GM19238 (cell line): Measurements from ENCODE around the gene CAMK2D.
"Not testable (repeated sequence)": the region's sequence is repeated elsewhere in the genome, so short reads cannot be mapped to it uniquely, and the experiment has no call there.

Source experiments
- DNase-seq: peaks from one replicate; pipeline ENCODE4 v3.0.0; 2011; ENCODE audit warnings: low spot score; ENCODE audit not compliant: insufficient read length

CAMK2D gene

GRCh38 chr4:113761620-113762185 is at the start of gene CAMK2D:
TSS of gene CAMK2D (minus strand) at chr4:113761738. CDS start at chr4:113761068, 670 bp downstream.
- DNase-seq, result peak; percentile 53

GRCh38 chr4:113810906-113811305 is 49.4 kb upstream of the CAMK2D start:
- DNase-seq, result no peak

GRCh38 chr4:113809311-113809710 is 47.8 kb upstream of the CAMK2D start:
- DNase-seq, result no peak

DNA sequence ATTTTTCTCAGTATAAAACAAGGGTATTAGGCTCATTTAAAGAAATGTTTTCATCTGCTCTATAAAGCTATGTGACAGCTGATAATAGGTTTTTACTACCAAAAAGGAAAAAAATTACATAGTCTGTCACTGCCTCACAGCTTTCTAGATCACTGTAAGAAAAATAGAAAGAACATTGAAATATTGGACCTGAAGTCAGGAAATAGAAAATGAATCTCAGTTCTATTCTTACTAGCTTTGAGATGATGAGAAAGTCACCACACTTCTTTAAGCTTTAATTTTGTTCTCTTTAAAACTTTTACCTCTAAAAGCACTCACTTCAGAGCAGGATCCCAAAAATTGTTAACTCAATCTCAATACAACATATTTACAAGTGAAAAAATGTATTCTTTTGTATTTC is 45.3 kb upstream of the CAMK2D start:
- DNase-seq, result no peak

DNA sequence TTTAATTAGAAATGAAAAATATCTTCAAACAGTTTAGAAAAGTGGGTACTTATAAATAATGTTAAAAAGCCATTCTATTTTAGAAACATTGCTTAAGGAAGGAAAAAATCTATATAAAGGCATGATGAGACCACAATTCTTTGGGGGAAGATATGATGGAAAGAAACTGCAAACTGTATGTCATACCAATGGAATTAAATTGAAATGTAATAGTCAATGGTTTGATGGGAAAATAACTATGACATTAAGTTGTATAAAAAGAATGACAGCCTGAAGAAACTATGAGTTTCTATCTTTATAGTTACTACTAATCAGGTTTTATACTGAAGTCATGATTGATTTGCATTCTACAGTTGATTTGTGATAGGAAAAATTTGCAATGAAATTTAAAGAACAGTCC is 40.3 kb upstream of the CAMK2D start:
- DNase-seq, result no peak

- not testable (repeated sequence) for DNase-seq
These were observed 34.8 kb upstream of the CAMK2D start for GRCh38 chr4:113796381-113796780.

GRCh38 chr4:113790478-113790877 is 28.9 kb upstream of the CAMK2D start:
- no peak for DNase-seq

DNA sequence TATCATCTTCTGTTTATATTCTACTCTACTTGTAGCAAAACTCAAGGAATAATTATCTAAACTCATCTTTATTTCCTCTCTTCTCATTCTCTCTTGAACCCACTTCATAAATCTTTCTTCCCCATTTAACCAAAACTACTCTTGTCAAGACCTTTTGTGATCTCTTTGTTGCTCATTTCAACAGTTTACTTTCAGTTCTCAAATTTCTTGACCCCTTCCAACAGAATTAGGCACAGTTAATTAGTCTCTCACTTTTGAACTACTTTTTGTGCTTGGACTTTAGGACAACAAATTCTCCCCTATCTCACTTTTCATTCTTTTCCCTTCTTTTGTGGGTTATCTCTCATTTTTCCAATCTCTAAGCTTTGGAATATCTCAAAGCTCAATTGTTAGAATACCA is 27.4 kb upstream of the CAMK2D start:
- no peak for DNase-seq

DNA sequence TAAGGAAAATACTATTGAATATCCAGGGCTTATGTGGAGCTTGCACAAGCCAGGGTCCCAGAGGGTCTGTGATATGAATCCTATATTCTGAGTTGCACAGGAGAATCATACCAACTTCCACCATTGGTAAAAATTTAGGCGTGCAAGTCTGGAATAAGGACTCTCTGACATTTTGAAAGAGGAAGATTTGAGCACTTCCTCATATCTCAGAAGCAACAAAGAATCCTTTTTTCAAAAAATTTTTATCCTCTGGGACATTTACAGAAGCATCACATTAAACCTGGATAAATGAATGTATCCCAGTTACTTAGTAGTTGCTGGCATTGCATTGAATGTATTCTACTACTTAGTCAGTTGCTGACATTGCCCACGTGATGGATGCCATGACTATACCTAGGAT is 24.2 kb upstream of the CAMK2D start:
- DNase-seq, result no peak

GRCh38 chr4:113784497-113785250 is 23.1 kb upstream of the CAMK2D start:
- DNase-seq, result no peak

- no peak for DNase-seq
These were observed 22.2 kb upstream of the CAMK2D start for GRCh38 chr4:113783701-113784100.

- DNase-seq, result no peak
These were observed 21.8 kb upstream of the CAMK2D start for GRCh38 chr4:113783289-113783688.

GRCh38 chr4:113781439-113782040 is 20.0 kb upstream of the CAMK2D start:
- DNase-seq, result no peak

DNA sequence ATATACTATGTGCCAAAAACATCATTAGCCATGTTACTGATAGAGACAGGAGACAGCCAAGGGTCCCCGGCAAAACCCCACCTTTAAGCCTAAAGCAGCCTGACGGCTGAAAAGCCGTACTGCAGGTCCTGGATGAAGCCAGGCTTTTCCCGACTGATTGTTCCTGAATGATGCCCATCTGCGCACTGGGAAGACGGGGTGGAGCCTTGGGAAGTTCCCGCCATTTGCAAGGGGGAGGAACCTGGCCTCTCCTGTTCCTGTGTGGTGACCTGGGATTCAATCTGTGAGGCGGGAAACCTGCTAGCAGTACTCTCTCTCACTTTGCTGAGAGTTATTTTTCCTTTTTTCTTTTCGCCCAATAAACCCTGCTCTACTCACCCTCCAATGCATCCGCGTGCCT is 15.1 kb upstream of the CAMK2D start:
- DNase-seq, result no peak

GRCh38 chr4:113776016-113776415 is 14.5 kb upstream of the CAMK2D start:
- no peak for DNase-seq

- DNase-seq, result no peak
These were observed 12.2 kb upstream of the CAMK2D start for GRCh38 chr4:113773756-113774155.

GRCh38 chr4:113773014-113773413 is 11.5 kb upstream of the CAMK2D start:
- DNase-seq, result no peak

DNA sequence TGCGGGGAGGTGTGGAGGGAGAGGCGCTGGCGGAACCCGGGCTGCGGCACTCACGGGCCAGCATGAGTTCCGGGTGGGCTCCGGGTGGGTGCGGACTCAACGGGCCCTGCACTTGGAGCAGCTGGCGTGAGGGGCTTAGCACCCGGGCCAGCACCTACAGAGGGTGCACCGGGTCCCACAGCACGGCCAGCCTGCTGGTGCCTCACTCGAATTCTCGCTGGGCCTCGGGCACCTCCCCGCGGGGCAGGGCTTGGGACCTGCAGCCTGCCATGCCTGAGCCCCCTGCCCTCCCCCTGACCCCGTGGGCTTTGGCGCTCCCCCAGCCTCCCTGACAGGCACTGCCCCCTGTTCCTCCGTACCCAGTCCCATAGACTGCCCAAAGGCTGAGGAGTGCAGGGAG is 10.8 kb upstream of the CAMK2D start:
- no peak for DNase-seq

- DNase-seq, result no peak
These were observed 8.2 kb upstream of the CAMK2D start for GRCh38 chr4:113769744-113770143.

DNA sequence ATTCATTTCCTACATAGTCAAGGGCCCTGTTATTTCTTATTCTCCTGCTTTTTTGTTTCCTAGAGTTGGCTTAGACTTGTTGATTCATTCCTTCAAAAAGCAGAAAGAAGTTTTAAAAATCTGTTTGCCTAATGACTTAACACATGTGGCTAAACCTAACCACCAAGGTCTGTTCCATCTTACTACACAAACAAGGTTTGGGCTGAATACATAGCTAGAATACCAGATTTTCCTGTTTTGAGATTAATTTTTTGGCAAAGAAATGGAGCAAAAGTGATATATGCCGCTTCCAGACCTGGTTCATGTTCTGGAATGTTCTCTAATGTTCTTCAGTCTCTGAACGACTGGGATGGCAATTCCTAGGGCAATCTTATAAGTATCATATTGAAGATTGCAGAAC is 7.4 kb upstream of the CAMK2D start:
- DNase-seq, result no peak

GRCh38 chr4:113766882-113767281 is 5.3 kb upstream of the CAMK2D start:
- DNase-seq, result no peak

DNA sequence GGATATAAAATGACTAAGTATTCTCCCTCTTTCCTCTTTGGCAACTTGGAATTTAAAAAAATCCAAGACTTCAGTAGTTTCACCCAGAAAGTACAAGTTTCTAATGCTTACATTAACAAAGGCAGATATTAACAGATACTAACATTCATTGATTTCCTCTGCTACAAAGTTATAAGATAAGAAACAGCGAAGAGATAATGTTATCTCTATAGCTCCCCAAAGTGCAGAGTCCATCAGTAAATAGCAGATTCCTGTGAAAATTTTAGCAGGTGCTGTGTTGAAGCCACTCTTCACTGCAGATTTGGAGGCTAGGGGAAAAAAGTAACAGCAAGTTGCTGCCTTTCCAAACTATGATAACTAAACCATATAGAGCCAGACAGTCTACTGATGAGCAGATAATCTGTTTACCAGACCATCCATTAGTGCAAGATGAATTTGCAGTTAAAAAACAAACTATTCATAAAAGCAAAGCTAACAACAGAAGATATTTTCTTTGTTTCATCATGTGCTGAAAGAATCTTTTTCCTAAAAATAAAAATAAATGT is 3.3 kb upstream of the CAMK2D start:
- no peak for DNase-seq

DNA sequence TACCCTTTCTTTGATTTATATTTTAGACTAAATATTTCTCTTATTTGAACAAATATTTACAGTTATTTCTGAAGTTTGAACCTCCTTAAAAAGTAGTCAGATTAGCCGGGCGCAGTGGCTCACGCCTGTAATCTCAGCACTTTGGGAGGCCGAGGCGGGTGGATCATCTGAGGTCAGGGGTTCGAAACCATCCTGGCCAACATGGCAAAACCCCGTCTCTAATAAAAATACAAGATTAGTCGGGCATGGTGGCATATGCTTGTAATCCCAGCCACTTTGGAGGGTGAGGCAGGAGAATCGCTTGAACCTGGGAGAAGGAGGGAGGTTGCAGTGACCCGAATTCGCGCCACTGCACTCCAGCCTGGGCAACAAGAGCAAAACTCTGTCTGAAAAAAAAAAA is 2.4 kb upstream of the CAMK2D start:
- DNase-seq, result not testable (repeated sequence)
